Kidney (tissue), 14 donors: ENCODE measurements around the gene HOXC9. TPM values are rescaled to one million over a fixed set of nuclear protein-coding genes. Genes with fewer than 3 reads are reported as not detected.
A peak's percentile ranks its signal among the peaks of the same experiment; 100 is the strongest.

Source experiments
- DNase-seq, 5 donors: peaks; one replicate each; pipeline ENCODE4 v3.0.0-alpha.2; 2013 to 2020
- FAIRE-seq: peaks from 2 replicates; lab custom pipeline; 2012; peaks lifted over from hg19 to GRCh38; lab: Jason Lieb, UNC
- H3K27ac ChIP-seq, 2 donors: one replicate each; pipeline ENCODE4 v1.7.0; 2013; ENCODE audit warnings: low read depth in 2 of 2, low read length in 2 of 2, inconsistent platforms in 1 of 2
- H3K27me3 ChIP-seq: one replicate; pipeline ENCODE4 v1.7.1; 2013; ENCODE audit warnings: low read length, inconsistent platforms; ENCODE audit not compliant: control insufficient read depth, insufficient read depth
- H3K36me3 ChIP-seq, 3 donors: one replicate each; pipeline versions ENCODE4 v1.7.0 to v1.7.1; 2013; ENCODE audit warnings: low read length in 3 of 3, control low read depth in 1 of 3, inconsistent platforms in 1 of 3; ENCODE audit not compliant: insufficient read depth in 3 of 3, control insufficient read depth in 2 of 3
- H3K4me1 ChIP-seq, 3 donors: one replicate each; pipeline versions ENCODE4 v1.7.0 to v1.7.1; 2013; ENCODE audit warnings: low read length in 3 of 3, inconsistent platforms in 1 of 3, low read depth in 1 of 3; ENCODE audit not compliant: control insufficient read depth in 2 of 3, insufficient read depth in 2 of 3
- H3K4me3 ChIP-seq, 3 donors: one replicate each; pipeline versions ENCODE4 v1.7.0 to v1.8.1; 2013; ENCODE audit warnings: low read length in 3 of 3, control low read depth in 1 of 3, inconsistent platforms in 1 of 3
- H3K9ac ChIP-seq, 3 donors: one replicate each; pipeline versions ENCODE4 v1.7.0 to v1.7.1; 2013; ENCODE audit warnings: low read length in 3 of 3, control low read depth in 1 of 3, inconsistent platforms in 1 of 3
- H3K9me3 ChIP-seq, 3 donors: one replicate each; pipeline versions ENCODE4 v1.7.0 to v1.7.1; 2013; ENCODE audit warnings: low read length in 3 of 3, control low read depth in 1 of 3, inconsistent platforms in 1 of 3; ENCODE audit not compliant: control insufficient read depth in 2 of 3, insufficient read depth in 1 of 3
- CTCF ChIP-seq: IDR thresholded peaks from 3 replicates; pipeline ENCODE4 v1.5.1; 2012; ENCODE audit warnings: mild to moderate bottlenecking, moderate library complexity, borderline replicate concordance; ENCODE audit not compliant: insufficient read depth; ENCODE audit errors: extremely low read depth
- intact Hi-C: fragments of 100-400 bp; cut with DNase I; formaldehyde crosslinking; loops from one replicate; pipeline ENCODE4 v1.11.1; 2022
- polyA plus RNA-seq: library from polyadenylated mRNA; stranded (reverse); fragments of 350-450 nt; fragmentation: Illumina TruSeq; extraction: RNeasy Lipid Tissue Mini Kit (QIAGEN cat#74804); gene quantifications from one replicate; pipeline ENCODE4 v1.2.3, GENCODE V29; 2014; ENCODE audit warnings: low read depth, low replicate concordance; ENCODE audit not compliant: insufficient read depth
- total RNA-seq: library from RNA; stranded (reverse); fragmentation: NEBNext Ultra II Directional; extraction: Animal tissue kit (Norgen Biotek cat#: 25700); gene quantifications from one replicate; pipeline ENCODE4 v1.2.1, GENCODE V29; 2021
- donor health status: control.
- donor health status: control.
- donor health status: control.
- donor health status: control.
- donor health status: control.
- donor health status: DM: yes; HTN: yes; CAD: no.
- donor health status: Normal renal cell carcinoma (clear cell type).

Gene HOXC9
- total and polyA plus RNA-seq, 2 donors from 2014 or later = 11.7 to 16.5 TPM

- Histone ChIP-seq H3K9me3 (no peaks in the 10 kb centered on the region), H3K27me3 (peaks cover 7% of the 10 kb centered on the region), H3K9ac (no peak overlapping the region), H3K4me1 (peaks cover 4 to 13% (median 9%) of the 10 kb centered on the region in 3 donors), H3K27ac (no peak overlapping the region), H3K4me3 (no peak overlapping the region), H3K36me3 (no peaks in the 10 kb centered on the region)
- intact Hi-C loops = no loop called here
- TF ChIP-seq CTCF = no peak
- DNase-seq = peak in 4 of 5 donors; percentile 47 to 56 (median 53)
- no peak for FAIRE-seq
Measured at GRCh38 chr12:54046809-54047159, 46.8 kb downstream of the HOXC9 start.

- TF ChIP-seq CTCF = no peak
- H3K36me3 ChIP-seq = no peaks in the 10 kb centered on the region
- DNase-seq (peak in 4 of 5 donors; percentile 43 to 71 (median 58)), FAIRE-seq (no peak)
- H3K9ac ChIP-seq = no peak overlapping the region
- H3K27me3 ChIP-seq = peaks cover 7% of the 10 kb centered on the region
- intact Hi-C loops = no loop called here
- no peak overlapping the region for H3K4me3 ChIP-seq
- H3K27ac ChIP-seq = no peak overlapping the region
- H3K9me3 ChIP-seq = no peaks in the 10 kb centered on the region
- H3K4me1 ChIP-seq = peaks cover 4 to 14% (median 9%) of the 10 kb centered on the region in 3 donors
Measured at GRCh38 chr12:54047160-54047963, 47.4 kb downstream of the HOXC9 start.

GRCh38 chr12:54047964-54048303, 48.0 kb downstream of the HOXC9 start:
- DNase-seq (peak in 1 of 5 donors; percentile 17), FAIRE-seq (no peak)
- intact Hi-C loops = no loop called here
- Histone ChIP-seq H3K4me1 (peaks cover 4 to 15% (median 5%) of the 10 kb centered on the region in 3 donors), H3K36me3 (no peaks in the 10 kb centered on the region), H3K4me3 (no peak overlapping the region), H3K27ac (no peak overlapping the region), H3K9ac (no peak overlapping the region), H3K9me3 (no peaks in the 10 kb centered on the region), H3K27me3 (peaks cover 7% of the 10 kb centered on the region)
- TF ChIP-seq CTCF = no peak
